K562 (cell line): ENCODE results near the gene KIF20B. TPM values are rescaled to one million over a fixed set of nuclear protein-coding genes. Genes with fewer than 3 reads are reported as not detected.

Experiments
- ATAC-seq: fragments of 200-7000 bp; cut with Tn5 transposase; 3 replicates; pipeline ENCODE4 v1.9.1; 2020; ENCODE audit warnings: moderate library complexity
- BruUV-seq: library from RNA; stranded (reverse); fragments of 400-500 nt; replicated peaks from 2 replicates; lab custom pipeline; 2021; lab: Mats Ljungman, UMichigan
- CTCF ChIA-PET: fragments of 300-600 bp; formaldehyde crosslinking; extraction: SDS; loops from one replicate; lab custom pipeline; 2021; ENCODE audit warnings: low intra/inter-chr PET ratio; lab: Yijun Ruan, JAX
- POLR2A ChIA-PET: fragments of 300-600, 350-650 bp; sonication (Branson Sonifier 250); formaldehyde crosslinking; extraction: SDS; loops from one replicate; lab custom pipeline; 2021; ENCODE audit warnings: antibody characterized with exemption, inconsistent platforms; lab: Yijun Ruan, JAX
- DNase-seq, 4 experiments: peaks; one replicate each; pipeline versions ENCODE4 v3.0.0 to v3.0.0-alpha.2; 2011 to 2018; ENCODE audit warnings: low spot score in 3 of 4, mixed read lengths in 3 of 4; ENCODE audit errors: extremely low read depth in 1 of 4
- FAIRE-seq: peaks from 2 replicates; lab custom pipeline; 2011; peaks lifted over from hg19 to GRCh38; lab: Jason Lieb, UNC
- H2AFZ ChIP-seq: 2 replicates; pipeline ENCODE4 v1.6.0; 2011; ENCODE audit warnings: low read depth, low read length, control low read depth, inconsistent platforms
- H3K27ac ChIP-seq: fragments of 200-600 bp; 3 replicates; pipeline ENCODE4 v1.8.0; 2011; ENCODE audit warnings: low read depth, mild to moderate bottlenecking, control low read depth, inconsistent platforms, low read length, moderate library complexity, mixed read lengths; ENCODE audit errors: extremely low read depth
- H3K27me3 ChIP-seq, 2 experiments: fragments of 300-600 bp in 1 of 2; 2 replicates in 1 of 2; 3 replicates in 1 of 2; pipeline versions ENCODE4 v1.6.0 to v1.8.0; 2011; ENCODE audit warnings: inconsistent platforms in 2 of 2, low read length in 2 of 2, mild to moderate bottlenecking in 1 of 2, mixed read lengths in 1 of 2, moderate library complexity in 1 of 2; ENCODE audit not compliant: control insufficient read depth in 2 of 2, insufficient read depth in 2 of 2
- H3K36me3 ChIP-seq: fragments of 300-600 bp; 3 replicates; pipeline ENCODE4 v1.8.0; 2011; ENCODE audit warnings: mild to moderate bottlenecking, low read length, inconsistent platforms; ENCODE audit not compliant: control insufficient read depth, insufficient read depth
- H3K4me1 ChIP-seq, 2 experiments: fragments of 200-600 bp in 1 of 2; replicated peaks in 1 of 2; 2 replicates in 1 of 2; 3 replicates in 1 of 2; pipeline versions ENCODE4 v1.5.1 to v1.8.0; 2011; ENCODE audit warnings: inconsistent platforms in 2 of 2, low read length in 2 of 2, mild to moderate bottlenecking in 1 of 2, mixed read lengths in 1 of 2, moderate library complexity in 1 of 2; ENCODE audit not compliant: control insufficient read depth in 2 of 2, insufficient read depth in 2 of 2
- H3K4me2 ChIP-seq: 2 replicates; pipeline ENCODE4 v1.6.1; 2011; ENCODE audit warnings: low read length, control low read depth, inconsistent platforms, mixed read lengths; ENCODE audit not compliant: insufficient read depth
- H3K4me3 ChIP-seq: fragments of 200-600 bp; sonication (generic), shearing (Covaris generic); 2 replicates; pipeline ENCODE4 v1.5.1; 2016; ENCODE audit warnings: control low read depth, inconsistent platforms
- H3K79me2 ChIP-seq: fragments of 200-600 bp; 3 replicates; pipeline ENCODE4 v1.8.0; 2011; ENCODE audit warnings: low read length, inconsistent platforms; ENCODE audit not compliant: control insufficient read depth, insufficient read depth
- H3K9ac ChIP-seq, 2 experiments: 2 replicates each; pipeline versions ENCODE4 v1.6.0 to v1.6.1; 2011; ENCODE audit warnings: low read depth in 2 of 2, low read length in 2 of 2, control low read depth in 1 of 2, inconsistent platforms in 1 of 2, mild to moderate bottlenecking in 1 of 2, mixed read lengths in 1 of 2; ENCODE audit not compliant: insufficient read depth in 1 of 2
- H3K9me1 ChIP-seq: one replicate; pipeline ENCODE4 v1.6.0; 2011; ENCODE audit warnings: inconsistent platforms, mild to moderate bottlenecking, low read length, moderate library complexity; ENCODE audit not compliant: control insufficient read depth, insufficient read depth
- H3K9me3 ChIP-seq: replicated peaks from 2 replicates; pipeline ENCODE4 v1.5.1; 2011; ENCODE audit warnings: low read depth, low read length, inconsistent platforms; ENCODE audit not compliant: control insufficient read depth, insufficient read depth
- H4K20me1 ChIP-seq: replicated peaks from 2 replicates; pipeline ENCODE4 v1.6.1; 2011; ENCODE audit warnings: low read length, inconsistent platforms, mixed read lengths; ENCODE audit not compliant: control insufficient read depth, insufficient read depth
- ATF4 ChIP-seq: fragments of 450-650 bp; formaldehyde crosslinking; IDR thresholded peaks from 2 replicates; pipeline ENCODE4 v1.4.0; 2022; ENCODE audit warnings: mild to moderate bottlenecking, moderate library complexity
- GTF2E2 ChIP-seq: fragments of 200-800 bp; sonication (Bioruptor generic); IDR thresholded peaks from 2 replicates; pipeline ENCODE4 v1.6.1; 2016; ENCODE audit warnings: missing genetic modification characterization, missing compliant biosample characterization
- HOXB6 ChIP-seq: fragments of 250-450 bp; sonication (Bioruptor Pico); IDR thresholded peaks from 2 replicates; pipeline ENCODE4 v1.5.1; 2022; ENCODE audit warnings: mild to moderate bottlenecking, borderline replicate concordance
- KLF10 ChIP-seq: fragments of 250-450 bp; sonication (Bioruptor Pico); IDR thresholded peaks from 2 replicates; pipeline ENCODE4 v1.6.1; 2021; ENCODE audit warnings: matching md5 sums
- L3MBTL2 ChIP-seq: fragments of 450-650 bp; IDR thresholded peaks from 2 replicates; pipeline ENCODE4 v1.6.1; 2016; ENCODE audit warnings: mild to moderate bottlenecking, moderate library complexity
- PATZ1 ChIP-seq: fragments of 250-450 bp; sonication (Bioruptor Pico); IDR thresholded peaks from 2 replicates; pipeline ENCODE4 v1.5.0; 2020; ENCODE audit warnings: mild to moderate bottlenecking, borderline replicate concordance
- SMARCB1 ChIP-seq: IDR thresholded peaks from 2 replicates; pipeline ENCODE4 v1.6.1; 2011; ENCODE audit warnings: improper control_type of control experiment, low read depth; ENCODE audit not compliant: insufficient read length
- SP1 ChIP-seq: sonication (generic); formaldehyde crosslinking; IDR thresholded peaks from 2 replicates; pipeline ENCODE4 v1.8.1; 2022; ENCODE audit warnings: mild to moderate bottlenecking, missing genetic modification reagents
- ZNF696 ChIP-seq: fragments of 250-450 bp; sonication (Bioruptor Pico); conservative IDR thresholded peaks from 2 replicates; pipeline ENCODE4 v1.4.0; 2020; ENCODE audit warnings: mild to moderate bottlenecking, moderate library complexity
- ZNF699 ChIP-seq: fragments of 250-450 bp; sonication (Bioruptor Pico); IDR thresholded peaks from 2 replicates; pipeline ENCODE4 v1.8.0; 2021; ENCODE audit warnings: mild to moderate bottlenecking, moderate library complexity; ENCODE audit not compliant: insufficient replicate concordance
- WGBS: fragments of 100-300 bp; shearing (Covaris generic); methylation state at CpG from one replicate; pipeline ENCODE4 v1.1.6; 2016; ENCODE audit warnings: low coverage, mixed read lengths; ENCODE audit not compliant: insufficient coverage; ENCODE audit errors: missing lambda C conversion rate; 5-methylcytosine and 5-hydroxymethylcytosine counted together
- in situ Hi-C: fragments of 300-500 bp; cut with MboI; formaldehyde crosslinking; loops from 4 replicates; pipeline ENCODE4 v1.15.0; 2018; ENCODE audit warnings: inconsistent platforms, mixed read lengths
- intact Hi-C: fragments of 100-400 bp; cut with micrococcal nuclease; formaldehyde crosslinking; loops from 2 replicates; pipeline ENCODE4 v1.14.2; 2022
- polyA plus RNA-seq, 8 experiments: library from polyadenylated mRNA; depleted of rRNA in 4 of 8; stranded (reverse) in 5 of 8; unstranded in 3 of 8; fragments of >200 nt; fragmentation: Nextera tagmentation in 2 of 8; fragmentation: Illumina TruSeq in 1 of 8; extraction: Ambion mirVana in 2 of 8; extraction: Trizol in 1 of 8; gene quantifications; 2 replicates each; pipeline versions ENCODE4 v1.2.1 to v1.2.3, GENCODE V29; 2011 to 2014; ENCODE audit warnings: inconsistent platforms in 1 of 8, missing spikeins in 1 of 8
- total RNA-seq, 7 experiments: library from RNA; depleted of rRNA in 6 of 7; stranded (reverse); fragments of >200 nt in 6 of 7; fragmentation: Illumina TruSeq in 2 of 7; extraction: Trizol in 2 of 7; gene quantifications; 2 replicates each; pipeline versions ENCODE4 v1.2.1 to v1.2.3, GENCODE V29; 2011 to 2021; ENCODE audit warnings: low replicate concordance in 1 of 7

KIF20B gene
- total and polyA plus RNA-seq, 9 of the 15 experiments (the other 6 are each of a cell fraction or from before 2014, with no cell fraction given), result 18.6 to 56.5 (median 32.9) TPM

GRCh38 chr10:89664203-89664602, 37.2 kb upstream of the KIF20B start:
- TF ChIP-seq ZNF696 (CRISPR knock-in tag) (no peak), L3MBTL2 (no peak)
- Histone ChIP-seq H2AFZ (no peak overlapping the region), H3K27me3 (no peaks in the 10 kb centered on the region), H3K9me1 (no peaks in the 10 kb centered on the region), H3K9me3 (no peaks in the 10 kb centered on the region), H4K20me1 (no peaks in the 10 kb centered on the region), H3K79me2 (no peaks in the 10 kb centered on the region), H3K4me1 (no peaks in the 10 kb centered on the region), H3K36me3 (no peaks in the 10 kb centered on the region), H3K27ac (no peak overlapping the region), H3K4me3 (no peak overlapping the region), H3K9ac (no peak overlapping the region), H3K4me2 (no peak overlapping the region)
- FAIRE-seq (no peak), DNase-seq (no peak), ATAC-seq (no peak)
- no TSS peak for BruUV-seq
- POLR2A ChIA-PET, result interaction anchor here (1.2 to 1.5 kb wide), 2 partner anchors 14 to 20 kb away, joined by 3 to 4 read pairs; no protein-coding TSS in a partner anchor
- in situ Hi-C loops, result no loop called here
- CTCF ChIA-PET, result no interaction called here
- 26% methylated on average over 3 of the region's 3 CpGs for WGBS
- intact Hi-C loops, result no loop called here

- no peak overlapping the region for H3K4me3 ChIP-seq
- BruUV-seq, result no TSS peak
- no peaks in the 10 kb centered on the region for H3K36me3 ChIP-seq
- ChIA-PET POLR2A (interaction anchor here (1.1 to 1.5 kb wide), 3 partner anchors 15 to 32 kb away, joined by 3 to 4 read pairs (median 4); no protein-coding TSS in a partner anchor), CTCF (no interaction called here)
- no peaks in the 10 kb centered on the region for H3K79me2 ChIP-seq
- no peak overlapping the region for H3K27ac ChIP-seq
- H2AFZ ChIP-seq, result no peak overlapping the region
- no peak overlapping the region for H3K9ac ChIP-seq
- intact Hi-C loops (no loop called here), in situ Hi-C loops (no loop called here)
- DNase-seq (no peak), FAIRE-seq (no peak), ATAC-seq (peak; percentile 50; the same call in 1 of the 3 replicates)
- H3K4me2 ChIP-seq, result no peak overlapping the region
- H3K9me3 ChIP-seq, result no peaks in the 10 kb centered on the region
- H3K9me1 ChIP-seq, result no peaks in the 10 kb centered on the region
- WGBS, result 25% methylated on average over 2 of the region's 2 CpGs
- no peaks in the 10 kb centered on the region for H3K27me3 ChIP-seq
- H4K20me1 ChIP-seq, result no peaks in the 10 kb centered on the region
- H3K4me1 ChIP-seq, result no peaks in the 10 kb centered on the region
- no peak for TF ChIP-seq PATZ1 (CRISPR knock-in tag)
- TF ChIP-seq ATF4 (CRISPR knock-in tag), result no peak
- TF ChIP-seq KLF10 (CRISPR knock-in tag), result no peak
- TF ChIP-seq HOXB6, result no peak
- TF ChIP-seq SP1 (CRISPR knock-in tag), result no peak
- TF ChIP-seq SMARCB1, result no peak
- no peak for TF ChIP-seq GTF2E2 (tag)
- no peak for TF ChIP-seq ZNF699 (CRISPR knock-in tag)
These were observed 36.1 kb upstream of the KIF20B start for GRCh38 chr10:89665302-89665701.
